Measurements from ENCODE around the gene BUB1B. TPM values are rescaled to one million over a fixed set of nuclear protein-coding genes. Genes with fewer than 3 reads are reported as not detected.

The BUB1B gene
- polyA plus RNA-seq, 4 donors, result 23.1 to 35.9 (median 31.7) TPM

Other genes with a start within 250 kb of the BUB1B start
- gene GPR176, start 240.8 kb upstream of the BUB1B start, polyA plus RNA-seq (ENCODE audit: insufficient read length in 4 of 4), result 10 to 100 TPM; 13.5 to 16.5 (median 14.1) TPM
- 10 to 100 TPM; 52.7 to 63.5 (median 56.5) TPM for gene EIF2AK4, start 227.0 kb upstream of the BUB1B start, polyA plus RNA-seq (ENCODE audit: insufficient read length in 4 of 4)
- gene SRP14, start 121.9 kb upstream of the BUB1B start, polyA plus RNA-seq (ENCODE audit: insufficient read length in 4 of 4), result 100 to 1,000 TPM; 521 to 623 (median 603) TPM
- 10 to 100 TPM; 36.5 to 49.0 (median 43.1) TPM for gene BMF, start 52.2 kb upstream of the BUB1B start, polyA plus RNA-seq (ENCODE audit: insufficient read length in 4 of 4)
- 1 to 10 TPM; 5.6 to 8.7 (median 6.9) TPM for gene PAK6, start 78.0 kb downstream of the BUB1B start, polyA plus RNA-seq (ENCODE audit: insufficient read length in 4 of 4)
- gene ANKRD63, start 122.0 kb downstream of the BUB1B start, polyA plus RNA-seq (ENCODE audit: insufficient read length in 4 of 4), result under 1 TPM in 3 of 4 donors, not detected in 1; 0.11 to 0.56 (median 0.48) TPM
- 10 to 100 TPM in 3 of 4 donors, 1 to 10 TPM in 1; 6.3 to 13.2 (median 11.7) TPM for gene PLCB2, start 146.9 kb downstream of the BUB1B start, polyA plus RNA-seq (ENCODE audit: insufficient read length in 4 of 4)
- 10 to 100 TPM; 14.7 to 20.0 (median 17.9) TPM for gene INAFM2, start 162.6 kb downstream of the BUB1B start, polyA plus RNA-seq (ENCODE audit: insufficient read length in 4 of 4)
- 10 to 100 TPM in 1 of 4 donors, 1 to 10 TPM in 3; 4.0 to 14.7 (median 8.0) TPM for gene CCDC9B, start 179.9 kb downstream of the BUB1B start, polyA plus RNA-seq (ENCODE audit: insufficient read length in 4 of 4)
- gene PHGR1, start 190.0 kb downstream of the BUB1B start, polyA plus RNA-seq (ENCODE audit: insufficient read length in 4 of 4), result not detected
- gene DISP2, start 197.2 kb downstream of the BUB1B start, polyA plus RNA-seq (ENCODE audit: insufficient read length in 4 of 4), result 1 to 10 TPM in 1 of 4 donors, under 1 TPM in 3; 0.35 to 1.1 (median 0.64) TPM
- gene KNSTRN, start 221.7 kb downstream of the BUB1B start, polyA plus RNA-seq (ENCODE audit: insufficient read length in 4 of 4), result 10 to 100 TPM; 28.8 to 38.4 (median 34.7) TPM
- 100 to 1,000 TPM in 1 of 4 donors, 10 to 100 TPM in 3; 57.7 to 102 (median 83.1) TPM for gene IVD, start 244.7 kb downstream of the BUB1B start, polyA plus RNA-seq (ENCODE audit: insufficient read length in 4 of 4)